Prostate gland (tissue), 2 donors: ENCODE results near the gene BCL2A1.

ENCODE experiments used
- POLR2A ChIP-seq: fragments of 450-650 bp; IDR thresholded peaks from one replicate; pipeline ENCODE4 v1.6.1; 2016; ENCODE audit warnings: antibody characterized with exemption, mild to moderate bottlenecking
- POLR2AphosphoS5 ChIP-seq: sonication (generic); formaldehyde crosslinking; IDR thresholded peaks from one replicate; pipeline ENCODE4 v1.6.1; 2017; ENCODE audit warnings: antibody characterized with exemption
- TF ChIP-seq, protein P1 (sequence below), 4 experiments: fragments of 200-600 bp in 2 of 4; fragments of 450-650 bp in 2 of 4; sonication (generic) in 2 of 4; IDR thresholded peaks; 1 replicate in 3 of 4; 2 replicates in 1 of 4; pipeline ENCODE4 v1.5.1; 2016 to 2019; ENCODE audit warnings: antibody characterized with exemption in 4 of 4, mild to moderate bottlenecking in 2 of 4, moderate library complexity in 2 of 4

DNA sequence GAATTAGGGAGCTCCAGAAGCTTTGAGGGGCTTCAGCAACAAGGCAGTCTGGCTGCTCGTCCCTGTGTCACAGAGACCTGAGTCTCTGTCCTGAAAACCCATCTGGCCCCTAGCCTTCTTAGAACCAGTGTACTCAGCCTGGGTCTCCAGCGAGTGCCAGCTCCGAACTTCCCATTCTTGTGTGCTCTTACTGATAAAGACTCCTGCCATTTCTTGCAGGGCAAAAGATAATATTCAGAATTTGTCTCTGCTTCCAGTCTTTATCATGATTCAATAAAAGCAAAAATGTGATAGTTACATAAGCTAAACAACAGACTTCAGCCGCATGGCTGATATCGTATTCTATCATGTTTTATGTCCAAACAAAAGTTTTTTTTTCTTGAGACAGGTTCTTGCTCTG, 36.0 kb upstream of the BCL2A1 start:
- TF ChIP-seq, protein P1, sequence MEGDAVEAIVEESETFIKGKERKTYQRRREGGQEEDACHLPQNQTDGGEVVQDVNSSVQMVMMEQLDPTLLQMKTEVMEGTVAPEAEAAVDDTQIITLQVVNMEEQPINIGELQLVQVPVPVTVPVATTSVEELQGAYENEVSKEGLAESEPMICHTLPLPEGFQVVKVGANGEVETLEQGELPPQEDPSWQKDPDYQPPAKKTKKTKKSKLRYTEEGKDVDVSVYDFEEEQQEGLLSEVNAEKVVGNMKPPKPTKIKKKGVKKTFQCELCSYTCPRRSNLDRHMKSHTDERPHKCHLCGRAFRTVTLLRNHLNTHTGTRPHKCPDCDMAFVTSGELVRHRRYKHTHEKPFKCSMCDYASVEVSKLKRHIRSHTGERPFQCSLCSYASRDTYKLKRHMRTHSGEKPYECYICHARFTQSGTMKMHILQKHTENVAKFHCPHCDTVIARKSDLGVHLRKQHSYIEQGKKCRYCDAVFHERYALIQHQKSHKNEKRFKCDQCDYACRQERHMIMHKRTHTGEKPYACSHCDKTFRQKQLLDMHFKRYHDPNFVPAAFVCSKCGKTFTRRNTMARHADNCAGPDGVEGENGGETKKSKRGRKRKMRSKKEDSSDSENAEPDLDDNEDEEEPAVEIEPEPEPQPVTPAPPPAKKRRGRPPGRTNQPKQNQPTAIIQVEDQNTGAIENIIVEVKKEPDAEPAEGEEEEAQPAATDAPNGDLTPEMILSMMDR (IDR thresholded peaks at IDR 0.05): no peak
- no peak for TF ChIP-seq POLR2A
- TF ChIP-seq POLR2AphosphoS5: no peak
